IPS-20b (cell line): ENCODE results near the gene NFATC2.

ENCODE experiments used
- H3K27ac ChIP-seq: one replicate; pipeline ENCODE4 v1.5.1; 2013; ENCODE audit warnings: low read length
- H3K27me3 ChIP-seq: 2 replicates; pipeline ENCODE4 v1.6.1; 2013; ENCODE audit warnings: mild to moderate bottlenecking, low read length, inconsistent platforms; ENCODE audit not compliant: insufficient read depth
- H3K36me3 ChIP-seq: 2 replicates; pipeline ENCODE4 v1.6.1; 2013; ENCODE audit warnings: low read depth, mild to moderate bottlenecking, inconsistent platforms, low read length, moderate library complexity; ENCODE audit not compliant: insufficient read depth
- H3K4me1 ChIP-seq: 2 replicates; pipeline ENCODE4 v1.6.1; 2013; ENCODE audit warnings: mild to moderate bottlenecking, control low read depth, inconsistent platforms, low read length, moderate library complexity; ENCODE audit not compliant: insufficient read depth
- H3K4me3 ChIP-seq: 2 replicates; pipeline ENCODE4 v1.5.1; 2013; ENCODE audit warnings: mild to moderate bottlenecking, low read length, inconsistent platforms
- H3K9ac ChIP-seq: 2 replicates; pipeline ENCODE4 v1.6.1; 2013; ENCODE audit warnings: low read depth, mild to moderate bottlenecking, inconsistent platforms, low read length, moderate library complexity
- H3K9me3 ChIP-seq: 2 replicates; pipeline ENCODE4 v1.6.1; 2013; ENCODE audit warnings: mild to moderate bottlenecking, low read depth, low read length, inconsistent platforms; ENCODE audit not compliant: insufficient read depth

NFATC2 gene

DNA sequence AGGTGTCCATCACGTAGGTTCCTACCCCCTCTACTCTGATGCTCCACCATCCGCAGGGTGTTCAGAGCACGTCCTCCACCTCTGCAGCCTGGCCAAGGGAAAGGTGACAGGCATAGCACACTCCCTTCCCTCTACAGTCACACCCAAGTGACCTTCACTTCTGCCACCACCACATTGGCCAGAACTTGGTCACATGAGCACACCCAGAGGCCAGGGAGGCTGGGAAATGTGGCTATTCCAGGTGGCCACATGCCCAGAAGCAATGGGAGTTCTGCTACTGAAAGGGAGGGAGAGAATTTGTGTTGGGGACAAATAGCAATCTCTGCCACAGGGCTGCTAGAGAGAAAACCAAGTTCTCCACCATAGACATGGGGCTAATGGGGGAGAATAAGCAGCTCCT is 180.3 kb downstream of the NFATC2 start:
- Histone ChIP-seq H3K27me3 (no peaks in the 10 kb centered on the region), H3K4me3 (no peak overlapping the region), H3K9ac (no peak overlapping the region), H3K4me1 (no peaks in the 10 kb centered on the region), H3K36me3 (no peaks in the 10 kb centered on the region), H3K9me3 (peaks cover 24% of the 10 kb centered on the region), H3K27ac (no peak overlapping the region)

GRCh38 chr20:51361258-51361657 is 181.3 kb downstream of the NFATC2 start:
- Histone ChIP-seq H3K27me3 (no peaks in the 10 kb centered on the region), H3K4me3 (no peak overlapping the region), H3K9me3 (peaks cover 24% of the 10 kb centered on the region), H3K36me3 (no peaks in the 10 kb centered on the region), H3K27ac (no peak overlapping the region), H3K9ac (no peak overlapping the region), H3K4me1 (no peaks in the 10 kb centered on the region)

GRCh38 chr20:51360451-51361201 is 181.9 kb downstream of the NFATC2 start:
- no peak overlapping the region for H3K4me3 ChIP-seq
- H3K27ac ChIP-seq, result no peak overlapping the region
- H3K27me3 ChIP-seq, result no peaks in the 10 kb centered on the region
- no peaks in the 10 kb centered on the region for H3K4me1 ChIP-seq
- no peaks in the 10 kb centered on the region for H3K36me3 ChIP-seq
- peaks cover 24% of the 10 kb centered on the region for H3K9me3 ChIP-seq
- no peak overlapping the region for H3K9ac ChIP-seq

GRCh38 chr20:51359947-51360346 is 182.6 kb downstream of the NFATC2 start:
- Histone ChIP-seq H3K27ac (no peak overlapping the region), H3K9ac (no peak overlapping the region), H3K27me3 (no peaks in the 10 kb centered on the region), H3K9me3 (peaks cover 21% of the 10 kb centered on the region), H3K36me3 (no peaks in the 10 kb centered on the region), H3K4me3 (no peak overlapping the region), H3K4me1 (no peaks in the 10 kb centered on the region)

DNA sequence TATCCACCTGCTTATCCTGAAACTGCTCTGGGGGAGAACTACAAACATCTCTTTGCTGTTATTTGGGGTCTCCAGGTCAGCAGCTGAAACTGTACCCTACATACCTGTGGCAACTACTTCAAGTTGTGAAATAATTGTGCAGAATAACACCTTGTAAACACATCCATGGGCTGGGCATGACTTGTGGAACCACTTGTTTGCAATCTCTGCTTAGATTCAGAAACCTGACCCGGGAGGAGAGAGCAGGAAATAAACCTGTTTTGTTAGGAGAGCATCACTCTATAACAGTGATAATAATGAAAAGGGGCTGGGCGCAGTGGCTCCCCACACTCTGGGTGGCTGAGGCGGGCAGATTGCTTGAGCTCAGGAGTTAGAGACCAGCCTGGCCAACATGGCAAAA is 183.1 kb downstream of the NFATC2 start:
- no peaks in the 10 kb centered on the region for H3K27me3 ChIP-seq
- H3K9ac ChIP-seq, result no peak overlapping the region
- peaks cover 21% of the 10 kb centered on the region for H3K9me3 ChIP-seq
- no peak overlapping the region for H3K27ac ChIP-seq
- H3K36me3 ChIP-seq, result no peaks in the 10 kb centered on the region
- no peaks in the 10 kb centered on the region for H3K4me1 ChIP-seq
- no peak overlapping the region for H3K4me3 ChIP-seq

GRCh38 chr20:51358032-51358724 is 184.3 kb downstream of the NFATC2 start:
- no peak overlapping the region for H3K9ac ChIP-seq
- no peak overlapping the region for H3K4me3 ChIP-seq
- no peaks in the 10 kb centered on the region for H3K4me1 ChIP-seq
- H3K27ac ChIP-seq, result no peak overlapping the region
- peaks cover 12% of the 10 kb centered on the region for H3K9me3 ChIP-seq
- no peaks in the 10 kb centered on the region for H3K36me3 ChIP-seq
- no peaks in the 10 kb centered on the region for H3K27me3 ChIP-seq

DNA sequence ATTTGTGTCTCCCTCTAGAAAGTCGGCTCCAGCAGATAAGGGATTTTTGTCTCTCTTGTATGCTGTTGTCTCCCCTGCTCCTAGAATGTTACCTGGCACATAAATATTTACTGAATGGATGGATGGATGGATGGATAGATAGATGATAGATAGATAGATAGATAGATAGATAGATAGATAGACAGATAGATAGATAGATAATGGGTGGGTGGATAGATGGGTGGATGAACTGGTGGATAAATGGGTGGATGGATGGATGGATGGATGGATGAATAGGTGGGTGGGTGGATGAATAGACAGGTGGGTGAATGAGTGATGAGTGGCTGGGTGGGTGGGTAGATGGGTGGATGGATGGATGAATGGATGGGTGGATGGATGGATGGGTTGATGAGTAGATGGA is 185.0 kb downstream of the NFATC2 start:
- no peak overlapping the region for H3K4me3 ChIP-seq
- H3K4me1 ChIP-seq, result no peaks in the 10 kb centered on the region
- H3K27me3 ChIP-seq, result no peaks in the 10 kb centered on the region
- no peak overlapping the region for H3K9ac ChIP-seq
- no peaks in the 10 kb centered on the region for H3K36me3 ChIP-seq
- peaks cover 5% of the 10 kb centered on the region; the same call in 1 of the 2 replicates for H3K9me3 ChIP-seq
- no peak overlapping the region for H3K27ac ChIP-seq

DNA sequence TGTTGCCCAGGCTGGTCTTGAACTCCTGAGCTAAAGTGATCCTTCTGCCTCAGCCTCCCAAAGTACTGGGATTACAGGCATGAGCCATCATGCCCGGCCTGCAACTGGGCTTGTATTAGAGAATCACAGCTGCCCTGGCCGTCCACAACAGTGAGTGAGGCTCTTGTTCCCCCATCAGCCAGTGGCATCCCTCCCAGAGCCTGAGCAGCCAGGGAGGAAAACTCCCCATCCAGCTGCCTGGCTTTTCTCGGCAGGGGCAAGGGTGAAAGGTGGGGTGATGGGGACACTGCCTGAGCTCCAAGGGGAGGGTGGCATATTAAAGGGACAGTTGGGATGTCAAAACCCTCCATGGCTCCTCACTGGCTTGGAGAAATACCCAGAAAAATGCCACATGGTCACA is 185.6 kb downstream of the NFATC2 start:
- Histone ChIP-seq H3K9me3 (peaks cover 3% of the 10 kb centered on the region; the same call in 1 of the 2 replicates), H3K4me1 (no peaks in the 10 kb centered on the region), H3K4me3 (no peak overlapping the region), H3K9ac (no peak overlapping the region), H3K27me3 (no peaks in the 10 kb centered on the region), H3K27ac (no peak overlapping the region), H3K36me3 (no peaks in the 10 kb centered on the region)

DNA sequence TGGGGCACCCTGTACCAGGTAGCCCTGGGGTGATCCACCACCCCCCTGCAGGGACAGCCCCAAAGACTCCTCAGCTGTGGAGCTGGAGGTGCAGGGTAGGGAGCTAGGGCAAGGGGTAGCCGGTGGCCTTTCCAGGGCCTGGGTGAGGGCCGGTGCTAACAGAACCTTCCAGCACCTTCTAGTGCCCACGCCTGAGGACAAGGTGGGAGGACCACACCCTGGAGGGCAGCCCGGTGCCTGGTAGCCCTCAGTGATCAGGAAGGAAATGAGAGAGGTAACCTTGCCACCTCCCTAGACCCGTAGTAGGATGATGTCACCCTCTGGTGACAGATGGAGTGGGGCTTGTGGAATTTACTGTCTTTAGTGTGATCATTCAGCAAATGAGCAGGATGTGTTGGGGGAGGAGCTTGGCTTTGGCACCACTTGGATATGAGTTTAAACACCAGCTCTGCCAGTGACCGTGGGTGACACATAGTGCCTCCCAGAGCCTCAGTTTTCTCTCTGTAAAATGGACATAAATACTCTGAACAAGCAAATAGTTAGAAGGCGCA is 187.7 kb downstream of the NFATC2 start:
- H3K27ac ChIP-seq, result no peak overlapping the region
- peaks cover 3% of the 10 kb centered on the region; the same call in 1 of the 2 replicates for H3K9me3 ChIP-seq
- H3K36me3 ChIP-seq, result no peaks in the 10 kb centered on the region
- no peaks in the 10 kb centered on the region for H3K27me3 ChIP-seq
- H3K4me3 ChIP-seq, result no peak overlapping the region
- H3K4me1 ChIP-seq, result no peaks in the 10 kb centered on the region
- no peak overlapping the region for H3K9ac ChIP-seq

GRCh38 chr20:51354191-51354768 is 188.2 kb downstream of the NFATC2 start:
- H3K9ac ChIP-seq, result no peak overlapping the region
- H3K27me3 ChIP-seq, result no peaks in the 10 kb centered on the region
- H3K27ac ChIP-seq, result no peak overlapping the region
- no peak overlapping the region for H3K4me3 ChIP-seq
- H3K9me3 ChIP-seq, result peaks cover 3% of the 10 kb centered on the region; the same call in 1 of the 2 replicates
- H3K36me3 ChIP-seq, result no peaks in the 10 kb centered on the region
- no peaks in the 10 kb centered on the region for H3K4me1 ChIP-seq

DNA sequence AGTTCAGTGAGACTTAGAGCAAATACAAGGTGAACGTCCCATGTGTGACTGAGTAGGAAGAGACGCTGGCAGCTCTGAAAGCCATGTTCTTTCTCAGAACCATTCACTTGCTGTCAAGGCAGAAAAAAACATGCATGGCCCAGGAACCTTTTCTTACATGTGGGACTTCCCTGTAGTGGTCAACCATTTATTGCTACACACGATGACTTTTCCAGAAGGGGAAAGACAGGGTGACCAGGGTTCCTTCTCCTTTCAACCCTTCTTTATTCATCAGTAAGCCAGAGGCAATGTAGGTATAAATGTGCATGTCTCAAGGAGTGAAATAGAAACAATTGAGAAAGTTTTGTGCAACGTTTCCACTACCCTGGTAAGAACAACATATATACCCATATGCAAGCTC is 189.0 kb downstream of the NFATC2 start:
- no peak overlapping the region for H3K27ac ChIP-seq
- H3K9me3 ChIP-seq, result peaks cover 3% of the 10 kb centered on the region; the same call in 1 of the 2 replicates
- no peaks in the 10 kb centered on the region for H3K4me1 ChIP-seq
- no peaks in the 10 kb centered on the region for H3K27me3 ChIP-seq
- no peak overlapping the region for H3K4me3 ChIP-seq
- H3K9ac ChIP-seq, result no peak overlapping the region
- H3K36me3 ChIP-seq, result no peaks in the 10 kb centered on the region
